ENCODE measurements around the gene PROS1. TPM values are rescaled to one million over a fixed set of nuclear protein-coding genes. Genes with fewer than 3 reads are reported as not detected.

Gene PROS1
- total and polyA plus RNA-seq, 2 donors (not counting 1 experiment from before 2014, with no cell fraction given) = 0.03 TPM; not detected in 1

DNA sequence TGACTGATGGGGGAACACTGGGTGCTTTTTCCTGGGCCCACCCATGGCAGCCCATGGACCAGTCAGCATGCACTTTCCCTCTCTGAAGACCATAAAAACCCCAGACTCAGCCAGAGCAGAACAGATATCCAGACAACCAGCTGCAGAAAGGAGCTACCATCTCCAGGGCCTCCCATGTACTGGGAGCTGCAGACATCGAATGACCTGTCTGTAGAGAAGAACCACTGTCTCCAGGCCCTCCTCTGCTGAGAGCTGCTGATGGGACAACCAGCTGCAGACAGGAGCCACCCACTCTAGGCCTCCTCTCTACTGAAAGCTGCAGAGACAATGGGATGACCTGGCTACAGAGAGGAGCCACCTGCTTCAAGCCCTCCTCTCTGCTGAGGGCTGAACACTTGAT lies 66.6 kb downstream of the PROS1 start:
- 60% methylated on average over 1 of the region's 1 CpG for WGBS (ENCODE audit: insufficient coverage)
- no peaks in the 10 kb centered on the region for H3K4me1 Mint-ChIP-seq
- no peaks in the 10 kb centered on the region for H3K4me1 ChIP-seq (ENCODE audit: control insufficient read depth in 2 of 2, insufficient read depth in 2 of 2, low read length in 2 of 2)
- no peak overlapping the region for H3K27ac Mint-ChIP-seq
- no peak overlapping the region for H2AFZ ChIP-seq (ENCODE audit: insufficient read depth, low read depth, low read length, poor library complexity, severe bottlenecking)
- TF ChIP-seq EZH2 (IDR thresholded peaks at IDR 0.05; ENCODE audit: borderline replicate concordance, insufficient read depth, low read depth, low read length, poor library complexity, severe bottlenecking) = no peak
- TF ChIP-seq, protein P1, sequence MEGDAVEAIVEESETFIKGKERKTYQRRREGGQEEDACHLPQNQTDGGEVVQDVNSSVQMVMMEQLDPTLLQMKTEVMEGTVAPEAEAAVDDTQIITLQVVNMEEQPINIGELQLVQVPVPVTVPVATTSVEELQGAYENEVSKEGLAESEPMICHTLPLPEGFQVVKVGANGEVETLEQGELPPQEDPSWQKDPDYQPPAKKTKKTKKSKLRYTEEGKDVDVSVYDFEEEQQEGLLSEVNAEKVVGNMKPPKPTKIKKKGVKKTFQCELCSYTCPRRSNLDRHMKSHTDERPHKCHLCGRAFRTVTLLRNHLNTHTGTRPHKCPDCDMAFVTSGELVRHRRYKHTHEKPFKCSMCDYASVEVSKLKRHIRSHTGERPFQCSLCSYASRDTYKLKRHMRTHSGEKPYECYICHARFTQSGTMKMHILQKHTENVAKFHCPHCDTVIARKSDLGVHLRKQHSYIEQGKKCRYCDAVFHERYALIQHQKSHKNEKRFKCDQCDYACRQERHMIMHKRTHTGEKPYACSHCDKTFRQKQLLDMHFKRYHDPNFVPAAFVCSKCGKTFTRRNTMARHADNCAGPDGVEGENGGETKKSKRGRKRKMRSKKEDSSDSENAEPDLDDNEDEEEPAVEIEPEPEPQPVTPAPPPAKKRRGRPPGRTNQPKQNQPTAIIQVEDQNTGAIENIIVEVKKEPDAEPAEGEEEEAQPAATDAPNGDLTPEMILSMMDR (IDR thresholded peaks at IDR 0.05) = no peak
- H3K27ac ChIP-seq (ENCODE audit: low read length in 2 of 2) = no peak overlapping the region
- no peaks in the 10 kb centered on the region for H3K36me3 ChIP-seq (replicated peaks in 1 of 2; ENCODE audit: control extremely low read depth in 1 of 2, control insufficient read depth in 1 of 2, extremely low read depth in 1 of 2, insufficient read depth in 2 of 2, low read length in 1 of 2)
- H4K20me1 ChIP-seq (ENCODE audit: control insufficient read depth, insufficient read depth, low read length, poor library complexity, severe bottlenecking) = no peaks in the 10 kb centered on the region
- ChIA-PET CTCF (no interaction called here), POLR2A (no interaction called here)
- H3K9me3 Mint-ChIP-seq (ENCODE audit: insufficient read depth) = no peaks in the 10 kb centered on the region
- no peaks in the 10 kb centered on the region for H3K27me3 Mint-ChIP-seq
- no peak overlapping the region for H3K4me3 ChIP-seq (ENCODE audit: control extremely low read depth in 1 of 5, extremely low read depth in 1 of 5, insufficient read depth in 1 of 5, low read depth in 2 of 5, low read length in 4 of 5)
- H3K9ac ChIP-seq (ENCODE audit: low read length) = no peak overlapping the region
- H3K4me3 Mint-ChIP-seq = no peak overlapping the region
- H3K9me3 ChIP-seq (ENCODE audit: control extremely low read depth in 1 of 3, control insufficient read depth in 2 of 3, insufficient read depth in 1 of 3, low read length in 2 of 3) = peaks cover 0 to 16% (median 1%) of the 10 kb centered on the region in 3 donors
- intact Hi-C loops (cut with micrococcal nuclease) = no loop called here
- ATAC-seq (ENCODE audit: low read depth) = no peak
- H3K4me2 ChIP-seq (replicated peaks; ENCODE audit: low read depth, low read length, poor library complexity, severe bottlenecking) = no peak overlapping the region
- no peak for DNase-seq
- H3K27me3 ChIP-seq (replicated peaks in 1 of 4; ENCODE audit: control extremely low read depth in 1 of 4, control insufficient read depth in 3 of 4, insufficient read depth in 4 of 4, low read length in 3 of 4) = no peaks in the 10 kb centered on the region
- no peaks in the 10 kb centered on the region for H3K79me2 ChIP-seq (ENCODE audit: control insufficient read depth, insufficient read depth, low read length)

DNA sequence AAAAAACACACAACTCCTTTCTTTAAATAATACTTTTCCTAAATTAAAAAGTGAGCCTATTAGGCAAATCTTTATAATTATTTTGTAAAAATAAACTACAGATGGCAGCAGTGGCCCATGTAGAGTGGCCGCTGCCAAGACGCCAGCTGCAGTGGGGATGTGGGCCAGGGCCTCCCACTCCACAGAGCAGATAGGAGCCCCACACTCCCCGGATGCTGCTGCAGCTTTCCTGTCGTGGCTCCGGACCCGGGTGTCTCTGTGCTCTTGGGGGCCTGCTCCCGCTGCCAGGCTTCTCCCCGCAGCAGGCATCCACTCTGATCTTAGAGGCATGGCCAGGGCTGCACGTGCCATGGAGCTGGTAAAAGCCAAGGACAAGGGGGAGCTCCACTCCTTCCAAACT lies 67.5 kb downstream of the PROS1 start:
- intact Hi-C loops (cut with micrococcal nuclease) = no loop called here
- ATAC-seq (ENCODE audit: low read depth) = no peak
- Histone ChIP-seq H2AFZ (ENCODE audit: insufficient read depth, low read depth, low read length, poor library complexity, severe bottlenecking) (no peak overlapping the region), H3K9me3 (ENCODE audit: control extremely low read depth in 1 of 3, control insufficient read depth in 2 of 3, insufficient read depth in 1 of 3, low read length in 2 of 3) (peaks cover 0 to 16% (median 1%) of the 10 kb centered on the region in 3 donors), H3K9ac (ENCODE audit: low read length) (no peak overlapping the region), H4K20me1 (ENCODE audit: control insufficient read depth, insufficient read depth, low read length, poor library complexity, severe bottlenecking) (no peaks in the 10 kb centered on the region), H3K27ac (ENCODE audit: low read length in 2 of 2) (no peak overlapping the region), H3K4me2 (replicated peaks; ENCODE audit: low read depth, low read length, poor library complexity, severe bottlenecking) (no peak overlapping the region), H3K36me3 (replicated peaks in 1 of 2; ENCODE audit: control extremely low read depth in 1 of 2, control insufficient read depth in 1 of 2, extremely low read depth in 1 of 2, insufficient read depth in 2 of 2, low read length in 1 of 2) (no peaks in the 10 kb centered on the region), H3K4me1 (ENCODE audit: control insufficient read depth in 2 of 2, insufficient read depth in 2 of 2, low read length in 2 of 2) (no peaks in the 10 kb centered on the region), H3K27me3 (replicated peaks in 1 of 4; ENCODE audit: control extremely low read depth in 1 of 4, control insufficient read depth in 3 of 4, insufficient read depth in 4 of 4, low read length in 3 of 4) (no peaks in the 10 kb centered on the region), H3K79me2 (ENCODE audit: control insufficient read depth, insufficient read depth, low read length) (no peaks in the 10 kb centered on the region), H3K4me3 (ENCODE audit: control extremely low read depth in 1 of 5, extremely low read depth in 1 of 5, insufficient read depth in 1 of 5, low read depth in 2 of 5, low read length in 4 of 5) (no peak overlapping the region)
- no peak for DNase-seq
- Mint-ChIP-seq H3K4me3 (no peak overlapping the region), H3K27ac (no peak overlapping the region), H3K27me3 (no peaks in the 10 kb centered on the region), H3K4me1 (no peaks in the 10 kb centered on the region), H3K9me3 (ENCODE audit: insufficient read depth) (no peaks in the 10 kb centered on the region)
- ChIA-PET CTCF (no interaction called here), POLR2A (no interaction called here)
- TF ChIP-seq, protein P1 (IDR thresholded peaks at IDR 0.05) = no peak
- TF ChIP-seq EZH2 (IDR thresholded peaks at IDR 0.05; ENCODE audit: borderline replicate concordance, insufficient read depth, low read depth, low read length, poor library complexity, severe bottlenecking) = no peak
- 92% methylated on average over 9 of the region's 9 CpGs for WGBS (ENCODE audit: insufficient coverage)
